ENCODE measurements around the gene ZSCAN5B.

ZSCAN5B gene

DNA sequence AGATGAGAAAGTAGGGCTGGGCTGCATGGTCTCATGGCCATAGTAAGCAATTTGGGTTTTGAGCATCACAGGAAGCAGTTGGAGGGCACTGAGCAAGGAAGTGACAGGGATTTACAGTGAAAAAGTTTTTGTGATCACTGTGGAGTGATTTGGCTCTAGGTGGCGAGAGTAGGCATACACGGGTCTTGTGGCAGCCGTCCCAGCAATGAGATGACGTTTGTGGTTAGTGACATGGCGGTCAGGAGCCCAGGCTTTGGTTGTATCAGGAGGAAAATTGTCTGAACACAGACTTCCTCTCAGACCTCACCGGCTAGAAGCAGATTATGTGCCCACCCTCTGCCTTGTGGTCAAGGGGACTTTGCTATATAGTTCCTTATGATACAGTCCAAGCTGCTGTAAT, 53.2 kb downstream of the ZSCAN5B start:
- no peak for DNase-seq

DNA sequence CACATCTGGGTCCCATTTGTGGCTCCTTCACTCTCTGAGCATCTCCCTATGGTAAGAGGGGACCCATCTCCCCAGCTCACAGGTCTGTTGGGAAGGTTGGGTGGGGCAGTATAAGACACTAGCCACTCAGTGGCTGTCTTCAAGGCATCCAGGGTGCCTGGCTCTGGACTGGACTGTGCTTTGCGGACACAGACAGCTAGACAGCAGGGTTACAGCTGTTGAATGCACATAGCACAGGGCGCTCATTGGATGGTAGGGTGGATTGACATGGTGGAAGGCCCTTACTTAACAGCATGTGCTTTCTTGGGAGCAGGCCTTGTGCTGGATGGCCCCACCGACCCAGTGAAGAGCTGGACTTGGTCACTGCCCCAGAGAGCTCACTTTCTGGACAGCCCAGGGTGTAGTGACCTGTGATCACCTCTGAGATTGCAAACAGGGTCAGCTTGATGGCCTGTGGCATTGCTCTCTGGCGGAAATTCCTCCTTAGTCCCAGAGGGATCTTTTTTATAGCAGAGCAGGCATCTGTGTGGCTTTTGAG, 54.6 kb downstream of the ZSCAN5B start:
- DNase-seq: no peak

DNA sequence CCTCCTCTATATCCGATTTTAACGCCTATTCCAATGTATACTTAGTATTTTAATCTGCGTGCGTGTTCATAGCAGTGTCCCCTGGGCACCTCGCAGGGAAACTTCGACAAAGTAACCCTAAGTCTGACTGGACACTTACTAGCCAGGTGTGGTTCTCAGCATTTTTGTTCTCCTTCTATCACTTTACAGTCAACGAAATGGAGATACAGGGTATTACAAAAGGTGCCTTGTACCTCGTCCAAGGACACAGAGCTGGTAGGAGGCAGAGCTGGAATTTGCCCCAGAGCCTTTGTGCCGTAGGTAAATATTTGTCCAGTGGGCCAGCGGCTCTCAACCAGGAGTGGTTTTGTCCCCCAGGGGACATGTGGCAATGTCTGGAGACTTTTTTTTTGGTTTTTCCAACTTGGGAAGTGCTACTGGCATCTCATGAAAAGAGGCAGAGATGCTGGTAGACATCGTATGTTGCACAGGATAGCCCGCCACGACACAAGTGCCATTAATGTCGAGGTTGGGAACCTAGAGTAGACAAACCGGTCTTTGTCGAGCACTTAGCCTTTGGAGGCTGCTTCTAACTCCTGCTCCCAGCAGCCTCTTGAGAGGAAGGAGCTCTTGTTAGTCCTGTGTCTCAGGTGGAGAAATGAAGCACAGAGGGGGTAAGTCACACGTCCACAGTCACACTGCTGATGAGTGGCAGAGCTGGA, 55.3 kb downstream of the ZSCAN5B start:
- no peak for DNase-seq

DNA sequence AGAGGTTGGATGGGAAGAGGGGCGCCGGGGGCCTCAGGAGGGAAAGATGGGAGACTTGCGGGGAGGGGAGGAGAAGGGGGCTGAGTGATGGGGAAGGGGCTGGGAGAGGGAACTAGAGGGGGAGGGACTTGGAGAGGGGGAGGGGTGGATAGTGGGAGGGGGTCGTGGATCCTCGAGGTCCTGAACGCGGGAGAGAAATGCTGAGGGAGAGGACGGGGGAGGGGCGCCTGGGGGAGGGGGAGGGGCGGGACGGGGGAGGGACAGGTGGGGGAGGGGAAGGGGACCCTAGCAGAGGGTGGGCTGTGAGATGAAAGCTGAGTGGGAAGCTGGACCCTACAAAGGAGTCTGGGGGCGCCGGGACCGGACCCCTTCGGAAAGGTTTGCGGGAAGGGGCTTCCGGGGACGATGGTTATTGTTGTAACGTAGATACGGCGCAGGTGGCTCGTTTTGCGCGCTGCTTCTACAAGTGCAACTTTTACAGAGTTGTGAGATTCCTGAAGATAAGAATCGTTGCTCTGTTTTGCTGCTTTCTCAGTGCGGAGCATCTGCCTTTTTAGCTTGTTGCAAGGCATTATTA, 56.1 kb downstream of the ZSCAN5B start:
- no peak for DNase-seq

DNA sequence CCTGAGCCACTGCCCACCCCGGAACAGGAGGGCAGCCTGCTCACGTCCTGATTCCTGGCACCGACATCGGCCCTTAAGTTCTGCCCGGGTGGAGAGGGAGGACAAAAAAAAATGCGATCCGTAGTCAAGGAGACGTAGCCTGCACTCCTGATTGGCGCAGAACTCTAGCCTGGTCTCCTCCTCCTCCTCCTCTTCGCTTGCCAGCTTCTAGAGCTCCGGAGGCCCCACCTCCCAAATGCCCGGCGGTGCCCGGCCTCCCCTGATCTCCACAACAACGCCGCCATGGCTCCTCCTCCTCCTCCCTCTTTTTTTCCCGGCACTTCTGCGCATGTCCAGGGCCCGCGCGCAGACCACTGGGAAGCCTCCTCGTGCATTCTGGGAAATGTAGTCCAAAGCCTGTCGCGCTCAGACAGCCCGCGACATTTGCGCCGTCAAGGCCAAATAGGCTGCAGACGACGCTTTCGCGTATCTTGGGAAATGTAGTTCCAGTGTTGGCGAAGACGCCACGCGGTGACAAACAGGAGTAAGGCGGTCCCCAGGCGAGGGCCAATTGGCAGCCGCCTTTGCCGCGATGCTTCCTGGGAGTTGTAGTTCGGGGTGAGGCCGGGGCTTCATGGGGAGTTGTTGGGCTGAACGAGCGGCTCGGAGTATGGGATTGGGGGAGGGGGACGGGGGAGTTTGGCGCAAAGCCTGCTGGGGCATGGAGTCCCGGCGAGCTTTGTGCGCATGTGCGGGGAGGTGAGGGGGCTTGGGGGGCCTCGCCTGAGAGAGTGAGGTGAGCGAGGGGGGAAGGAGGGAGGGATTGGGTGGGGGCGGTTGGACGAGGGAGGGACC, 56.8 kb downstream of the ZSCAN5B start, which contains the start of gene ZNF444:
Gene ZNF444, plus strand, starts transcription at position 705 of the 834 bp plus-strand sequence. CDS start 5,625 bp downstream, outside the sequence.
- DNase-seq: peak; percentile 99

DNA sequence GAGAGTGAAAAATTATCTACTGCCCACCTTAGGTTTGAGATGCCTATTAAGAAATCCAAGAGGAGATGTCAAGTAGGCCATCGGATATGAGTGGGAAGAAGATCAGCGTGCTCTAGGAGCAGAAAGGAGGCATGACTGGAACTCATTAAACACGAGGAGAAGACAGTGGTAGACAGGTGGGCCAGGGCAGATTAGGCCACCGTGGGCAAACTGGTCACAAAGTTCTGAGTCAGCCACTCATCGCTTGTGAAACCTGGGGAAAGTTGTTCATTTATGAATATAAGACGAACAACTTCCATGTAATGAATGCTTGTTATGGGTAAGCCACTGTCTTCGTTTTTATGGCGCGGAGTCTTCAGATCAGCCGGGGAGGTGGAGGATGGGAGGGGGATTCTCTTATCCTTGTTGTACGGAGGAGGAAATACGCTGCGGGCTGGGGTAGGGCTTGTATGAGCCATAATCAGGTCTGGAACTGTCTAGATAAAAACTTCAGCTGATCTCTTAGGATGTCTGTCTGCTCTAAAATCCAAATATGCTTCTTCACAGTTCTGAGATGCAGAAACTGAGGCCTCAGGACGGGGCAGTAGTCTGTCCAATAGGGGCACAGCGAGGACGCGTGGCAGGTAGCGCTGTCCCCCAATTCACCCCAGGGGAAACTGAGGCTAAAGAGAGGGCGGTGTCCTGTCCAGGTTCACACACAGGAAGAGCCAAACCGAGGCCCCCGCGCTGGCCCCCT, 57.6 kb downstream of the ZSCAN5B start:
- DNase-seq: no peak

Data from activated CD4-positive, alpha-beta T cell treated with anti-CD3 and anti-CD28 coated beads, Interleukin-2, Interleukin-6, amounts not matched to agents 100 ng/mL and 50 ng/mL, durations not matched to agents 16 hours and 8 hours (primary cell).